Ishikawa (cell line): ENCODE results near the gene TERT.

ENCODE experiments used
- CEBPB ChIP-seq: IDR thresholded peaks from 2 replicates; pipeline ENCODE4 v1.6.1; 2012
- CREB1 ChIP-seq: IDR thresholded peaks from 2 replicates; pipeline ENCODE4 v1.6.1; 2012; ENCODE audit warnings: low read depth
- EGR1 ChIP-seq: IDR thresholded peaks from 2 replicates; pipeline ENCODE4 v1.6.1; 2012
- EP300 ChIP-seq: IDR thresholded peaks from 2 replicates; pipeline ENCODE4 v1.6.1; 2012; ENCODE audit warnings: borderline replicate concordance
- FOXM1 ChIP-seq: IDR thresholded peaks from 2 replicates; pipeline ENCODE4 v1.6.1; 2012; ENCODE audit warnings: low read depth, borderline replicate concordance
- NFIC ChIP-seq: IDR thresholded peaks from 2 replicates; pipeline ENCODE4 v1.6.1; 2012
- RAD21 ChIP-seq: IDR thresholded peaks from 2 replicates; pipeline ENCODE4 v1.6.1; 2012; ENCODE audit warnings: low read depth
- TAF1 ChIP-seq: IDR thresholded peaks from 2 replicates; pipeline ENCODE4 v1.6.1; 2012; ENCODE audit warnings: low read depth, mild to moderate bottlenecking
- TCF12 ChIP-seq: IDR thresholded peaks from 2 replicates; pipeline ENCODE4 v1.6.1; 2012; ENCODE audit warnings: low read depth
- TEAD4 ChIP-seq: IDR thresholded peaks from 2 replicates; pipeline ENCODE4 v1.6.1; 2012
- USF1 ChIP-seq: IDR thresholded peaks from 2 replicates; pipeline ENCODE4 v1.6.1; 2012
- YY1 ChIP-seq: IDR thresholded peaks from 2 replicates; pipeline ENCODE4 v1.6.1; 2012; ENCODE audit warnings: low read depth
- ZBTB7A ChIP-seq: IDR thresholded peaks from 2 replicates; pipeline ENCODE4 v1.6.1; 2012; ENCODE audit warnings: low read depth
- TF ChIP-seq, protein P1 (sequence below): IDR thresholded peaks from 2 replicates; pipeline ENCODE4 v1.6.1; 2012
- TF ChIP-seq, protein P2 (sequence below): IDR thresholded peaks from 2 replicates; pipeline ENCODE4 v1.6.1; 2012; ENCODE audit warnings: low read depth, mild to moderate bottlenecking

TERT gene

GRCh38 chr5:1341863-1342262, 47.0 kb upstream of the TERT start:
- TF ChIP-seq TAF1 (no peak), EGR1 (no peak), TEAD4 (no peak), CEBPB (no peak)

DNA sequence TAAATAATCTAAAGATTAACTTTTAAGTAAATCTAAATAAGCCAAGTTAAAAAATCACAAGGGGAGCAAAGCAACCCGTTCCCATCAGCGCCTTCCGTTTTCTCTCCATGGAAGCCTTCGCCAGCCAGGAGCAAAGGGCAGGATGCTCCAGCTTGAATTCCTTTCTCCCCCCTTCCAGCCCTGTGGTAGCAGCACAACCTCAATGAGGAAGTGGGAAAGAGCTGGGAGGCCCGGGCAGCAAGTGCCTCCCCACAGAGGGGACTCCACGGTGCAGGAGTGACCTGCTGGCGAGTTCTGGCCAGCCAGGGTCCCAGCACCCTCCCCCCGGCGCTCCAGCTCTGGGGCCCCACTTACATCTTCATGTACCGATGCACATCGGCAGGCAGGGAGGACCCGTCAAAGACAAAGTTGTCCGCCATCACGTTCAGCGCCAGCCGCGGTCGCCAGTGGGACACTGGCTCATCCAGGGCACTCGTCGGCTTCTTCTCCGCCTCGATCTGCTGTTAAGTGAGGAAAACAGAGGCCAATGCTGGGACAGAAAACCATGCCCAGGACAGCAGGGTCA, 43.7 kb upstream of the TERT start:
- TF ChIP-seq ZBTB7A (no peak), CREB1 (no peak), TEAD4 (no peak), FOXM1 (no peak), YY1 (no peak), EP300 (no peak), TAF1 (no peak), EGR1 (no peak), CEBPB (no peak), RAD21 (no peak), NFIC (no peak), TCF12 (no peak), USF1 (no peak)
- TF ChIP-seq, protein P1, sequence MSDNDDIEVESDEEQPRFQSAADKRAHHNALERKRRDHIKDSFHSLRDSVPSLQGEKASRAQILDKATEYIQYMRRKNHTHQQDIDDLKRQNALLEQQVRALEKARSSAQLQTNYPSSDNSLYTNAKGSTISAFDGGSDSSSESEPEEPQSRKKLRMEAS: no peak
- TF ChIP-seq, protein P2, sequence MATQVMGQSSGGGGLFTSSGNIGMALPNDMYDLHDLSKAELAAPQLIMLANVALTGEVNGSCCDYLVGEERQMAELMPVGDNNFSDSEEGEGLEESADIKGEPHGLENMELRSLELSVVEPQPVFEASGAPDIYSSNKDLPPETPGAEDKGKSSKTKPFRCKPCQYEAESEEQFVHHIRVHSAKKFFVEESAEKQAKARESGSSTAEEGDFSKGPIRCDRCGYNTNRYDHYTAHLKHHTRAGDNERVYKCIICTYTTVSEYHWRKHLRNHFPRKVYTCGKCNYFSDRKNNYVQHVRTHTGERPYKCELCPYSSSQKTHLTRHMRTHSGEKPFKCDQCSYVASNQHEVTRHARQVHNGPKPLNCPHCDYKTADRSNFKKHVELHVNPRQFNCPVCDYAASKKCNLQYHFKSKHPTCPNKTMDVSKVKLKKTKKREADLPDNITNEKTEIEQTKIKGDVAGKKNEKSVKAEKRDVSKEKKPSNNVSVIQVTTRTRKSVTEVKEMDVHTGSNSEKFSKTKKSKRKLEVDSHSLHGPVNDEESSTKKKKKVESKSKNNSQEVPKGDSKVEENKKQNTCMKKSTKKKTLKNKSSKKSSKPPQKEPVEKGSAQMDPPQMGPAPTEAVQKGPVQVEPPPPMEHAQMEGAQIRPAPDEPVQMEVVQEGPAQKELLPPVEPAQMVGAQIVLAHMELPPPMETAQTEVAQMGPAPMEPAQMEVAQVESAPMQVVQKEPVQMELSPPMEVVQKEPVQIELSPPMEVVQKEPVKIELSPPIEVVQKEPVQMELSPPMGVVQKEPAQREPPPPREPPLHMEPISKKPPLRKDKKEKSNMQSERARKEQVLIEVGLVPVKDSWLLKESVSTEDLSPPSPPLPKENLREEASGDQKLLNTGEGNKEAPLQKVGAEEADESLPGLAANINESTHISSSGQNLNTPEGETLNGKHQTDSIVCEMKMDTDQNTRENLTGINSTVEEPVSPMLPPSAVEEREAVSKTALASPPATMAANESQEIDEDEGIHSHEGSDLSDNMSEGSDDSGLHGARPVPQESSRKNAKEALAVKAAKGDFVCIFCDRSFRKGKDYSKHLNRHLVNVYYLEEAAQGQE: no peak

DNA sequence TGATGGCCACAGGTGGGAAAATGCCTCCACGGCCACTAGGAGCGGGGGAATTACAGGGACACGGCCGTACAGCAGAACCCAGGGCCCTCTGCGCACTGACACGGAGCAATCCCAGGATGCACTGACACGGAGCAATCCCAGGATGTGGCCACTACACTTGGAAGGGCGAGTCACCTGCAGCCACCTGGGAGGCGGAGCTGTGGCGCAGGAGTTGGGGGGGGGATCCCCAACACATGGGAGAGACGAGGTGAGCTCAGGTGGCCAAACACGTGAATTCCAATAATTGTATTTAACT, 43.3 kb upstream of the TERT start:
- TF ChIP-seq YY1 (no peak), CEBPB (no peak), USF1 (no peak), TEAD4 (no peak), ZBTB7A (no peak), TCF12 (no peak), CREB1 (no peak), FOXM1 (no peak), NFIC (no peak), RAD21 (no peak), EP300 (no peak), TAF1 (no peak), EGR1 (no peak)
- TF ChIP-seq, protein P1: no peak
- TF ChIP-seq, protein P2: no peak

- no peak for TF ChIP-seq CEBPB
- no peak for TF ChIP-seq NFIC
- no peak for TF ChIP-seq TCF12
- TF ChIP-seq FOXM1: no peak
- no peak for TF ChIP-seq YY1
- no peak for TF ChIP-seq TEAD4
- TF ChIP-seq EP300: no peak
- TF ChIP-seq TAF1: no peak
- TF ChIP-seq, protein P2: no peak
- TF ChIP-seq CREB1: no peak
- no peak for TF ChIP-seq USF1
- TF ChIP-seq RAD21: no peak
- TF ChIP-seq ZBTB7A: no peak
- TF ChIP-seq EGR1: no peak
- TF ChIP-seq, protein P1: no peak
Measured at GRCh38 chr5:1337489-1338195, 42.8 kb upstream of the TERT start.
